Activated B cell treated with CpG ODN at 0.5 μM for 24 hours (primary cell): ENCODE results near the gene SLC39A13. TPM values are rescaled to one million over a fixed set of nuclear protein-coding genes. Genes with fewer than 3 reads are reported as not detected.

Source experiments
- ATAC-seq: fragments of 200-7000 bp; cut with Tn5 transposase; one replicate; pipeline ENCODE4 v1.10.0; 2021; ENCODE audit warnings: low read depth, mild to moderate bottlenecking, moderate library complexity
- CTCF ChIA-PET: fragments of 350-600 bp; sonication (Branson Sonifier 250); formaldehyde crosslinking; loops from one replicate; lab custom pipeline; 2021; ENCODE audit warnings: antibody characterized with exemption; lab: Charles Lee
- POLR2A ChIA-PET: fragments of 350-600 bp; sonication (Branson Sonifier 250); formaldehyde crosslinking; loops from one replicate; lab custom pipeline; 2021; ENCODE audit warnings: antibody characterized with exemption; lab: Charles Lee
- DNase-seq: peaks from one replicate; pipeline ENCODE4 v3.0.0; 2022
- H3K27ac Mint-ChIP-seq: one replicate; pipeline ENCODE4 v1.8.0; 2020; ENCODE audit warnings: mixed read lengths
- H3K27me3 Mint-ChIP-seq: one replicate; pipeline ENCODE4 v1.8.0; 2021; ENCODE audit warnings: mixed read lengths
- H3K36me3 Mint-ChIP-seq: one replicate; pipeline ENCODE4 v1.8.0; 2021; ENCODE audit warnings: low read depth, mixed read lengths
- H3K4me1 Mint-ChIP-seq: one replicate; pipeline ENCODE4 v1.8.0; 2021; ENCODE audit warnings: mixed read lengths
- H3K4me3 Mint-ChIP-seq: one replicate; pipeline ENCODE4 v1.8.0; 2020; ENCODE audit warnings: mild to moderate bottlenecking, mixed read lengths
- H3K9me3 Mint-ChIP-seq: one replicate; pipeline ENCODE4 v1.8.0; 2020; ENCODE audit warnings: mixed read lengths
- CTCF ChIP-seq: fragments of 200-600 bp; IDR thresholded peaks from one replicate; pipeline ENCODE4 v1.8.0; 2022; ENCODE audit warnings: antibody characterized with exemption, mild to moderate bottlenecking
- intact Hi-C: fragments of 100-400 bp; cut with micrococcal nuclease; formaldehyde crosslinking; loops from one replicate; pipeline ENCODE4 v1.15.1; 2024
- total RNA-seq: library from RNA; stranded (reverse); gene quantifications from 2 replicates; pipeline ENCODE4 v1.2.3, GENCODE V29; 2022

Gene SLC39A13
- total RNA-seq, 1 donor from 2014 or later, result 27.5 TPM

- no peak for ATAC-seq
- intact Hi-C loops, result no loop called here
- no peak overlapping the region for H3K27ac Mint-ChIP-seq
- no peak for DNase-seq
- TF ChIP-seq CTCF, result no peak
- no peaks in the 10 kb centered on the region for H3K9me3 Mint-ChIP-seq
- no peak overlapping the region for H3K4me3 Mint-ChIP-seq
- H3K36me3 Mint-ChIP-seq, result peaks cover under 1% of the 10 kb centered on the region
- no peaks in the 10 kb centered on the region for H3K27me3 Mint-ChIP-seq
- POLR2A ChIA-PET, result interaction anchor here (0.6 kb wide), 1 partner anchor 211 kb away, joined by 3 read pairs; no protein-coding TSS in a partner anchor
- peaks cover 2% of the 10 kb centered on the region for H3K4me1 Mint-ChIP-seq
- CTCF ChIA-PET, result no interaction called here
Measured at GRCh38 chr11:47431356-47432083, 23.1 kb downstream of the SLC39A13 start.

- Mint-ChIP-seq H3K27ac (no peak overlapping the region), H3K4me1 (no peaks in the 10 kb centered on the region), H3K36me3 (no peaks in the 10 kb centered on the region), H3K27me3 (no peaks in the 10 kb centered on the region), H3K4me3 (no peak overlapping the region), H3K9me3 (no peaks in the 10 kb centered on the region)
- ATAC-seq, result no peak
- ChIA-PET CTCF (no interaction called here), POLR2A (interaction anchor here (0.7 kb wide), 1 partner anchor 255 kb away, joined by 4 read pairs; no protein-coding TSS in a partner anchor)
- no peak for DNase-seq
- TF ChIP-seq CTCF, result no peak
- intact Hi-C loops, result no loop called here
Measured at GRCh38 chr11:47433157-47433556, 24.8 kb downstream of the SLC39A13 start.

GRCh38 chr11:47434011-47434786 lies 25.8 kb downstream of the SLC39A13 start:
- Mint-ChIP-seq H3K27ac (no peak overlapping the region), H3K36me3 (no peaks in the 10 kb centered on the region), H3K4me3 (no peak overlapping the region), H3K4me1 (no peaks in the 10 kb centered on the region), H3K27me3 (no peaks in the 10 kb centered on the region), H3K9me3 (no peaks in the 10 kb centered on the region)
- POLR2A ChIA-PET, result no interaction called here
- TF ChIP-seq CTCF, result no peak
- DNase-seq (no peak), ATAC-seq (no peak)
- CTCF ChIA-PET, result no interaction called here
- intact Hi-C loops, result no loop called here

- Mint-ChIP-seq H3K27me3 (no peaks in the 10 kb centered on the region), H3K36me3 (no peaks in the 10 kb centered on the region), H3K27ac (no peak overlapping the region), H3K4me3 (no peak overlapping the region), H3K4me1 (no peaks in the 10 kb centered on the region), H3K9me3 (no peaks in the 10 kb centered on the region)
- POLR2A ChIA-PET, result no interaction called here
- ATAC-seq (no peak), DNase-seq (no peak)
- no peak for TF ChIP-seq CTCF
- CTCF ChIA-PET, result no interaction called here
- intact Hi-C loops, result no loop called here
Measured at GRCh38 chr11:47435687-47436086, 27.3 kb downstream of the SLC39A13 start.

- CTCF ChIA-PET, result no interaction called here
- TF ChIP-seq CTCF, result no peak
Measured at GRCh38 chr11:47436726-47437125, 28.3 kb downstream of the SLC39A13 start.

More at GRCh38 chr11:47436726-47437125, 28.3 kb downstream of the SLC39A13 start:
- H3K4me1 Mint-ChIP-seq, result no peaks in the 10 kb centered on the region
- DNase-seq (no peak), ATAC-seq (no peak)
- no peak overlapping the region for H3K4me3 Mint-ChIP-seq
- no peak overlapping the region for H3K27ac Mint-ChIP-seq
- no peaks in the 10 kb centered on the region for H3K36me3 Mint-ChIP-seq
- intact Hi-C loops, result no loop called here
- no peaks in the 10 kb centered on the region for H3K27me3 Mint-ChIP-seq
- POLR2A ChIA-PET, result no interaction called here
- H3K9me3 Mint-ChIP-seq, result no peaks in the 10 kb centered on the region
